NCI-H2029 treated with DMSO at 0.1 percent for 48 hours (cell line): ENCODE measurements around the gene NRG3.

ENCODE experiments used
- DNase-seq: peaks from one replicate; lab custom pipeline; 2025; lab: John Stamatoyannopoulos, UW

The NRG3 gene

GRCh38 chr10:81884856-81885255, 9.9 kb downstream of the NRG3 start:
- no peak for DNase-seq

GRCh38 chr10:81885491-81885890, 10.5 kb downstream of the NRG3 start:
- no peak for DNase-seq

- no peak for DNase-seq
These were observed 11.9 kb downstream of the NRG3 start for GRCh38 chr10:81886939-81887338.

GRCh38 chr10:81889181-81889769, 14.3 kb downstream of the NRG3 start:
- no peak for DNase-seq

GRCh38 chr10:81894616-81895015, 19.6 kb downstream of the NRG3 start:
- no peak for DNase-seq

GRCh38 chr10:81898518-81898917, 23.5 kb downstream of the NRG3 start:
- DNase-seq = no peak

GRCh38 chr10:81900989-81901388, 26.0 kb downstream of the NRG3 start:
- no peak for DNase-seq

GRCh38 chr10:81903472-81903871, 28.5 kb downstream of the NRG3 start:
- DNase-seq = no peak

- DNase-seq = no peak
These were observed 30.2 kb downstream of the NRG3 start for GRCh38 chr10:81905161-81905560.

- no peak for DNase-seq
These were observed 34.5 kb downstream of the NRG3 start for GRCh38 chr10:81909453-81909852.

GRCh38 chr10:81911328-81911727, 36.3 kb downstream of the NRG3 start:
- DNase-seq = no peak

GRCh38 chr10:81914736-81915503, 39.9 kb downstream of the NRG3 start:
- DNase-seq = no peak

- no peak for DNase-seq
These were observed 40.5 kb downstream of the NRG3 start for GRCh38 chr10:81915504-81915897.

GRCh38 chr10:81917666-81918065, 42.7 kb downstream of the NRG3 start:
- DNase-seq = no peak

- DNase-seq = no peak
These were observed 43.8 kb downstream of the NRG3 start for GRCh38 chr10:81918766-81919165.

- no peak for DNase-seq
These were observed 45.3 kb downstream of the NRG3 start for GRCh38 chr10:81920213-81920829.

- DNase-seq = no peak
These were observed 53.1 kb downstream of the NRG3 start for GRCh38 chr10:81928119-81928518.

- no peak for DNase-seq
These were observed 68.6 kb downstream of the NRG3 start for GRCh38 chr10:81943583-81943982.

GRCh38 chr10:81944609-81945008, 69.6 kb downstream of the NRG3 start:
- no peak for DNase-seq

- no peak for DNase-seq
These were observed 74.3 kb downstream of the NRG3 start for GRCh38 chr10:81949283-81949682.

GRCh38 chr10:81950358-81950757, 75.4 kb downstream of the NRG3 start:
- no peak for DNase-seq

- no peak for DNase-seq
These were observed 78.4 kb downstream of the NRG3 start for GRCh38 chr10:81953420-81953819.

- DNase-seq = no peak
These were observed 83.0 kb downstream of the NRG3 start for GRCh38 chr10:81957976-81958375.
